Measurements from ENCODE around the gene UROS.

DNA sequence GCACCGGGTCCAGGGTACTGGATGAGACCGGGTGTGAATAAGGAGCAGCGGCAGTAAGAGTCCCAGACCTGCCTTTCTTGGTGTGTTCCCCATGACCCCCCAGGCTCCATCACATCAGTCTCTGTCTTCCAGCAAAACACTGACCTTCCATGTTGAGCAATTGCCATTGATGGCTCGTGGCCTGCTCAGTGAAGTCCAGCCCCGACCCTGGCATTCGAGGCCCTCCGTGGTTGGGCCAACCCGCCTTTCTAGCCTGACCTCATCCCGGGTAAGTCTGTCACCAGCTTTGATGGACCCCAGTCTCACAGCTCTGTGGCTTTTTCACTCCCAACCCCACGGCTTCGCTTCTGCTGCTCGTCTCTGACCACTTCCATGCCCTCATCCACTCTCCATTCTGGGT, 53.9 kb downstream of the UROS start:
- TF ChIP-seq SUZ12 (IDR thresholded peaks at IDR 0.05; ENCODE audit: extremely low read depth, insufficient read depth, insufficient read length) (no peak), ZNF274 (IDR thresholded peaks at IDR 0.05; ENCODE audit: low read depth, low read length) (no peak), YY1 (IDR thresholded peaks at IDR 0.05; ENCODE audit: insufficient read depth, insufficient read length) (no peak)

Data from NT2/D1 (cell line).